ENCODE results near the gene DIP2A. TPM values are rescaled to one million over a fixed set of nuclear protein-coding genes. Genes with fewer than 3 reads are reported as not detected.

Gene DIP2A
- total and polyA plus RNA-seq, 9 donors, result 20.5 to 40.3 (median 32.0) TPM

- Histone ChIP-seq H3K9me3 (no peaks in the 10 kb centered on the region), H3K4me1 (ENCODE audit: insufficient read depth) (no peaks in the 10 kb centered on the region), H3K27me3 (no peaks in the 10 kb centered on the region), H3K4me3 (no peak overlapping the region), H3K36me3 (no peaks in the 10 kb centered on the region), H3K27ac (no peak overlapping the region)
- 84 to 88% (median 86%) methylated on average over 15 of the region's 15 CpGs for WGBS, 3 donors
- no peak for DNase-seq
- intact Hi-C loops (cut with DNase I), result no loop called here
- no peak for TF ChIP-seq POLR2A (IDR thresholded peaks at IDR 0.05)
- no peak for TF ChIP-seq EP300 (IDR thresholded peaks at IDR 0.05)
- no peak for TF ChIP-seq CTCF (IDR thresholded peaks at IDR 0.05)
Measured at GRCh38 chr21:46436621-46437020, 22.1 kb upstream of the DIP2A start.

GRCh38 chr21:46437096-46437498 is 21.6 kb upstream of the DIP2A start:
- 83 to 86% (median 84%) methylated on average over 13 of the region's 13 CpGs for WGBS, 3 donors
- intact Hi-C loops (cut with DNase I), result no loop called here
- no peaks in the 10 kb centered on the region for H3K36me3 ChIP-seq

GRCh38 chr21:46437511-46437910 is 21.2 kb upstream of the DIP2A start:
- Histone ChIP-seq H3K36me3 (no peaks in the 10 kb centered on the region), H3K27me3 (no peaks in the 10 kb centered on the region), H3K27ac (no peak overlapping the region), H3K9me3 (no peaks in the 10 kb centered on the region), H3K4me3 (no peak overlapping the region), H3K4me1 (ENCODE audit: insufficient read depth) (no peaks in the 10 kb centered on the region)
- TF ChIP-seq POLR2A (IDR thresholded peaks at IDR 0.05) (no peak), EP300 (IDR thresholded peaks at IDR 0.05) (no peak), CTCF (IDR thresholded peaks at IDR 0.05) (no peak)
- DNase-seq, result no peak
- intact Hi-C loops (cut with DNase I), result no loop called here
- 79 to 82% (median 79%) methylated on average over 13 of the region's 13 CpGs for WGBS, 3 donors

More at GRCh38 chr21:46437096-46437498, 21.6 kb upstream of the DIP2A start:
- DNase-seq, result no peak
- no peaks in the 10 kb centered on the region for H3K4me1 ChIP-seq (ENCODE audit: insufficient read depth)
- no peak for TF ChIP-seq EP300 (IDR thresholded peaks at IDR 0.05)
- TF ChIP-seq CTCF (IDR thresholded peaks at IDR 0.05), result no peak
- TF ChIP-seq POLR2A (IDR thresholded peaks at IDR 0.05), result no peak
- H3K27ac ChIP-seq, result no peak overlapping the region
- no peaks in the 10 kb centered on the region for H3K27me3 ChIP-seq
- H3K4me3 ChIP-seq, result no peak overlapping the region
- H3K9me3 ChIP-seq, result no peaks in the 10 kb centered on the region

- no peak for DNase-seq
- TF ChIP-seq POLR2A (IDR thresholded peaks at IDR 0.05), result no peak
- TF ChIP-seq CTCF (IDR thresholded peaks at IDR 0.05), result no peak
- TF ChIP-seq EP300 (IDR thresholded peaks at IDR 0.05), result no peak
- H3K9me3 ChIP-seq, result no peaks in the 10 kb centered on the region
- no peaks in the 10 kb centered on the region for H3K27me3 ChIP-seq
- no peaks in the 10 kb centered on the region for H3K4me1 ChIP-seq (ENCODE audit: insufficient read depth)
- intact Hi-C loops (cut with DNase I), result no loop called here
- no peaks in the 10 kb centered on the region for H3K36me3 ChIP-seq
- WGBS, 3 donors, result 93 to 94% (median 94%) methylated on average over 11 of the region's 11 CpGs
- H3K27ac ChIP-seq, result no peak overlapping the region
- H3K4me3 ChIP-seq, result no peak overlapping the region
Measured at GRCh38 chr21:46438241-46438640, 20.4 kb upstream of the DIP2A start.

Measured in ovary (tissue), 9 donors.